SKM-1 treated with dmso at 0.1 percent for 144 hours (cell line): ENCODE measurements around the gene NUMA1.

Experiments
- DNase-seq: peaks from one replicate; lab custom pipeline; 2025; ENCODE audit not compliant: unreplicated experiment; lab: John Stamatoyannopoulos, UW

NUMA1 gene

DNA sequence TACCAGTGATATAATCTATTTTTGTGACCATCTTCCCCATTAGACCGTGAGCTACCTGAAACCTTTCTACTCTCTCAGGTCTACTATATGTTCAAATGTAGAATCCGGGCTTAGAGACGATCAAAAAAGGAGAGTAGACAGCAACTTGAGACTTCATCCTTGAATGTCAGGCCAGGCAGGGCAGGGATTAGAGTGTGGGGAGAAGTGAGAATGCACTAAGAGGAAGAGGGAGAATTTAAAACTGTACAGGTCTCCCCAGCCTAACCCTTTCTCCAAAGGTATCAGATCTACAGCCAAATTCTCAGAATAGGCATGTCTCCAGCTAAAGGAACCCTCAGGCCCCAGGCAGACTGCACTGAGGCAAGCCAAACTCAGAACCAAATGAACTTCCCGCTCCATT is 21.8 kb upstream of the NUMA1 start:
- DNase-seq: no peak

- DNase-seq: peak; percentile 98
Observed at GRCh38 chr11:72100462-72100861, 20.1 kb upstream of the NUMA1 start.

- DNase-seq: no peak
Observed at GRCh38 chr11:72100009-72100408, 19.7 kb upstream of the NUMA1 start.

GRCh38 chr11:72098741-72099140 is 18.4 kb upstream of the NUMA1 start:
- DNase-seq: no peak

- peak; percentile 98 for DNase-seq
Observed at GRCh38 chr11:72091292-72091691, 10.9 kb upstream of the NUMA1 start.

- DNase-seq: no peak
Observed at GRCh38 chr11:72088076-72088808, 7.9 kb upstream of the NUMA1 start.

DNA sequence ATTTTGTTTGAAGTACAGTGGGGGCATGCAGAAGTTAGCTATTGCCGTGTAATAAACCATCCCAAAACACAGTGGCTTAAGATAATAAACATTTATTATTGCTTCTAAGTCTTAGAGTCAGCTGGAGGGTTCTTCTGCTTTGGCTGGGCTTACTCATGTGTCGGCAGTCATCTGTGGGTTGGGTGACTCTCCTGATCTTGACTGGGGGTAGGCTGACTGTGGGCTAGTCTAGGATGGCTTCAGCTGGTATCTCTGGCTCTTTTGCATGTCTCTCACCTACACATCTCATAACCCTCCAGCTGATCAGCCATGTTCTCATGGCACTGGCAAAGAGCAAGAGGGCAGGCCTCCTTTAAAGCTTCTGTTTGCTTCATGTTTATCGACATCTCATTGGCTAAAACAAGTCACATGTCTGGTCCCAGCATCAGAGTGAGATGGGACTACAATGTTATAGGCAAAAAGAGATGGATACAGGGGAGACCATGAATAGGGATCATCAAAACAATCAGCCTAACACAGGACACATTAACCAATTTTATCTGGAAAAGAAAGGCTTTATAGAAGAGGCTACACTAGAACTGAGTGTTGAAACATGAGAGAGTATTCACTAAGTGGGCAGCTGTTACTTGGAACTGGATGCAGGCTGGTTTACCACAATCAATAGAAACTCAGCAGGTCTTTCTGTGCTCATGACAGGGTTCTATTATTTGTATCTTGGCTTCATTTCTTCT is 5.4 kb upstream of the NUMA1 start:
- DNase-seq: no peak

- no peak for DNase-seq
Observed at GRCh38 chr11:72084965-72085364, 4.6 kb upstream of the NUMA1 start.

DNA sequence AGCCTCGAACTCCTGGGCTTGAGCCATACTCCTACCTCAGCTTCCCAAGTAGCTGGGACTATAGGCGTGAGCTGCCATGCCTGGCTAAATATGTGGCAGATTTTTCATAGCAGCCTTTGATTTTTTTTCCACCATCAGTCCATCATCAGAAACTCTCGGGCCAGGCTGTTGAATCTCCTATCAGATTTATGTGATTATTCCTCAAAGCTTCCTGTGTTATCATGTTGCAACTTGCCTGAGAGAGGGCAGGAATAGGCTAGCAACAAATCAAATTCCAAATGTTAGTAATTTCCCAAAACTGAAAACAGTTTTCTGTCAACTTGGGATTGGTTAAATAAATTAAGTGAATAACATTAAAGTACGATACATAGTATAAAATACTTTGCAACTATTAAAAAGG is 3.7 kb upstream of the NUMA1 start:
- no peak for DNase-seq

DNA sequence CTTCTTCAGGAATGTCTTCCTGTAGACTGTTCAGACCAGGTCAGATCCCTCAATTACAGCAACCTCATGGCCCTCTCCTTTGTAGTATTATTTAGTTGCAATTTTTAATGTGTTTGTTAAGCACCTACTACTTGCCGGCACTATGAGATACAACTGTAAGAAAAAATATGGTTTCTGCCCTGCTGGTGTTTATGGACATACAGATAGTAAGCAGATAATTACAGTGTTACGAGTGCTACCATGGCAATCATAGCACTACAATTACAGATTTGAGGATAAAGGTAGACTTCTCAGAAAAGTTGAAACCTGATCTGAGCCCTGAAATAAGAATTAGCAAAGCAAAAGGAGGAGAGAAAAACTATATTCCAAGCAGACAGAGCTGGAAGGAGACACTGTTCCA is 3.1 kb upstream of the NUMA1 start:
- no peak for DNase-seq

DNA sequence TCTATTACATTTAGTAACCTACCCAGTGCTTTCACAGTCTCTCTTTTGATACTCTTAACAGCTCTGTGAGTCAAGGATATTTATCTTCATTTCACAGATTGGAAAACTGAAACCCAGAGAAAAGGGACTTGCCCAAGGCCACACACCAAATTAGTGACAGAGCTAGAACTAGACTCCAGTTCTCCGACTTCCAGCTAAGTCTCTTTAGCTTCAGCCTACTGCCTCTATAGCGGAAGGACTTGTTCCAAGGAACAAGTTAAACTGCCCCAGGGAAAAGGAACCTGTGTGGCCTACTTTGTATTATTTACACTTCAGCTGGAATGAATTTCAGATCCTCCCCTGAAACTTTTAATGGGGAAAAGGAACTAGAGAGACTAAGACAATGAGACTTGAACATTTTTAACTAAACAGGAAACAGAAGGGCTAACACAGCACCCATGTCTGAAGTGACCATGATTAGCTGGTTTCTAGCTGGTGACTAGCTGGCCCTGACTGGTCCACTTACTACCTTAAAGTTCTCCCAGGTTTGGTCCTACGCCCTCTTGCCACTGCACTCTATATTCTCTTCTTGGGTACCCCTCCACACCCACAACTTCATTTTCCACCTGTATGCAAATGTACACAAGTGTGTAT is 1.6 kb upstream of the NUMA1 start:
- DNase-seq: no peak

- no peak for DNase-seq
Observed at GRCh38 chr11:72081184-72081644, 872 bp upstream of the NUMA1 start.

DNA sequence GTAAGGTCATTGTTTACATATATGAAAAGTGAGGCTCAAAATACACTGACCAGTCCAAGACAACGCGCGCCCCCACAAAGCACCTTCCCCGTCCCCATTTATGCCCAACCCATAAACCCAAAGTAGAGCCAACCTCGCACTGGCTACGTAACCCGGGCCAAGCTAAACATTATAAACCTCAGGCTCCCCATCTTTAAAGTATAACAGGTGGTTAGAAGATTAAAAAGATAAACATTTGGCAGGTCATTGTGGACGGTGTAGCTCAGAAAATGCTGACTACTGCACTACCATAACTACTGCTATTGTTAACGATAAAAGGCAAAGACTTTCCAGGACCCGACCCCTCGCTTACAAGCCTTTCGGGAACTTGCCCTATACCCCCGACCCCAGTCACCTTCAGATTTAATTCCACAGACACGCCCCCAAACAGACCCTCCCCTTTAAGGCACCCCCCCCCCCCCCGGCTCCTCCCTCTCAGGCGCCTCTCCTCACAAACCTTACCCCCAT is 470 bp downstream of the NUMA1 start:
- DNase-seq: no peak

DNA sequence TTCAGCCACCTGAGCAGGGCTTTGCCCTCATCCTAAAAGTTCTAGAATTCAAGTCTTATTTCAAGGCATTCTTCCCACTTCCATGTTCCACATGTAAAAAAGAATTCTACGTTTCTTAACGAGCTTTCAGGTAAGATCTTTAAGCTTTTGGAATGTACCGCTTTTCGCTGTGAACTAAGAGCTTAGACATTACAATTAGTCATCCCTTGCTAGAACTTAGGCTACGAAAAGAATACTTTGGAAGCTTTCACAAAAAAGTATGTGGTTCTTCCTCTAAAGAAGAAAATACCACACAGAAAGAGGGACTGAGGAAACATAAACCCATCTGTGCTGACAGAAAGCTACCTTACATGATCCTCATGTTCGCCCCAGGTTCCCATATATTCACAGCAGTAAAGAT is 1.9 kb downstream of the NUMA1 start:
- no peak for DNase-seq

DNA sequence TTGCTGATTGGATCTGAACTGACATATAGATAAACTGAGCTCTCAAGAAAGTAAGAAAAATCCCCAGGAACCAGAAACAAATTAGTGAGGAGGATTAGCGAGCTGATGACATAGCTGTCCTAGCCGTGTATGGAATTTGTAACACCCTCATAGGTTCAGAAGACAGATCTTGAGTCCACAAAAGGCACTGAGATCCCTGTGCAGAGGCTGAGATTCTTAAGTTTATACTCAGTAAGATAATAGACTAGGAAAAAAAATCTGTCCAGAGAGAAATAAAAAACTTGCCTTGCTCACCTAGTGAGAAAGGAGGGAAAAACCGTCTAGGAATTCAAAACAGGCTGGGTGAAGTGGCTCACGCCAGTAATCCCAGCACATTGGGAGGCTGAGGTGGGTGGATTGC is 4.6 kb downstream of the NUMA1 start:
- DNase-seq: no peak

GRCh38 chr11:72075109-72075508 is 5.2 kb downstream of the NUMA1 start:
- DNase-seq: peak; percentile 59

DNA sequence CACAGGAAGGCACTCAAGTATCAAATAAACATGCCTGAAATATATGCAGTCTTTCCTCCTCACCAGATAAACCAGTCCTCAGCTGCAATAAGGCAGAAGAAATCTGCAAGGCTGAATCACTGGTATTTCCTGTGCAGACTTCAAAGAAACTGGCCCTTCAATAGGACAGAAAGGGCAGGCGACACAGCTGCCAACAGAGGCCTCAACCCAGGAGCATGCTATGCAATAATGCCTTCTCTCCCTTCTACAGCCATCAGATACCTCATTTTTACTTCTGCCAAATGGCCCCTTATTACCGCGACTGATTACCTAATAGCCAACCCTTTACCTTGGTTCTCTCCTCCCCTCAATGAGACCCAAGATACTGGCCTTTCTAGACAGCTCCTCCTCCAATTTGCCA is 8.0 kb downstream of the NUMA1 start:
- DNase-seq: no peak

DNA sequence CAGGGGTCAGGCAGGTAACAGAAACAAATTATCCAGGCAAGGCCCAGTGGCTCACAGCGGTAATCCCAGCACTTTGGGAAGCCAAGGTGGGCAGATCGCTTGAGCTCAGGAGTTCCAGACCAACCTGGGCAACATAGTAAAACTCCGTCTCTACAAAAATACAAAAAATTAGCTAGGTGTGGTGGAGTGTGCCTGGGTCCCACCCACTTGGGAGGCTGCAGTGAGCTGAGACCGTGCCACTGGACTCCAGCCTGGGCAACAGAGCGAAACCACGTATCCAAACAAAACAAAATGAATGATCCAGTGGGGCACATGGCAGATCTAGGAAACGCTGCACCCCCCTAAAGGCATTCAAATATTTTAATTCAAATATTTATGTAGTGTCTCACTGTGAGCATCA is 9.9 kb downstream of the NUMA1 start:
- no peak for DNase-seq

DNA sequence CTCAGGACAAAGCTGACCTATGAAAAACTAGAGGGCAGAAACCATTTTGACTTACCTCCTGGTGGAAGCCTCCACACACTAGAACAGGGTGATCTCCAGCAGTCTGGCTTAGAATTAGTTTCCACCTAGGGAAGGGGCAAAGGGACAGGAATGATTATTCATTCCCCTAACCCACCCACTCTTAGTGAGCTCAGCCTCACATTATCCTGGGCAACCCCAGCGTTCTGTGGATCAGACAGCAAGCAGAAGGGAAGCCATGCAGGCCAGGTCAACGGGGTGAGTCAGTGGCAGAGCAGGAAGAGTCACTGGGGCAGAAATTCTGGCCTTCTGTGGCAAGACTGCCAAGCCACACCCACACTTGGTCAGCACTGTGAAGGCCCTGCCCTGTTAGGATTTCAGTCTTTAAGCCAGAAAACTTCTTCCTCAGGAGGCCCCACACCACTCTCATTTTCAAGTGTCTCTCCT is 10.5 kb downstream of the NUMA1 start:
- peak; percentile 82 for DNase-seq

DNA sequence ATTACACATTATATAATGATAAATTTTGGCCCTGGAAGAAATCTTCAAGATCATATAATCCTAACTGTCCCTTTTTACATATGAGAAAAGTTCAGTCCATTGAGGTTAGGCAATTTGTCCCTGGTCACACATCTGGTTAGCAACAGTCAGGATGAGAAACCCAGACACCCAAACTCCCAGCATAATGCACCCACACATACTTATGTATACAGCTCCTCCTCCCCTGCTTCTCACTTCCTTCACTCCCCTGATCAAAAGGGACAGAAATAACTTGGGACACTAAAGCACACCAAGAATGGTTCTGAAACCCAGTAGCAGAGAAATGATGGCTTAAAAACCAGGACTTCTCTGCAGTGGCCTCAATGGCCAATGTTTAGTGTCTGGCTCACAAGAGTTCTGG is 11.1 kb downstream of the NUMA1 start:
- DNase-seq: no peak

DNA sequence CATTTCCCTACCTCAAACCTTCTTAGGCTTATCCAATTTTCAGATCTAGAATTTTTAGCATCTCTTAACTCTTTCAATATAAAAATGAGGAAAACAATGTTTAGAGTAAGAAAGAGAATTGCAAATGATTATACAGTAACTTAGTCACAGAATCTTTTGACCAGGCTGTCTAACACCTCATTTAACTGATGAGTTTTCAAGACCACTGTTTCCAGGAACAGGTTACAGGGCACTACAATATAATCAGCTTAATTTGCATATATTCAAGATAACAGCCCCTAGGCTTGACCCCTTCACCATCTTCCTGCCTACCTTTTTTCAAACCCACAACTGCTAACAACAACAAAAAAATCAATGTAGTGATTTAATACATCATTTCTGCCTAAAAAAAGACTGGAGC is 12.7 kb downstream of the NUMA1 start:
- DNase-seq: no peak

- DNase-seq: no peak
Observed at GRCh38 chr11:72067266-72067665, 13.1 kb downstream of the NUMA1 start.
